H7 (cell line): ENCODE measurements around the gene CREG1. TPM values are rescaled to one million over a fixed set of nuclear protein-coding genes. Genes with fewer than 3 reads are reported as not detected.

Source experiments
- DNase-seq: peaks from one replicate; pipeline ENCODE4 v3.0.0; 2012
- H3K27me3 ChIP-seq: 2 replicates; pipeline ENCODE4 v1.6.0; 2011; ENCODE audit warnings: mild to moderate bottlenecking, low read length; ENCODE audit not compliant: control insufficient read depth, insufficient read depth
- H3K36me3 ChIP-seq: replicated peaks from 2 replicates; pipeline ENCODE4 v1.5.1; 2011; ENCODE audit warnings: low read length; ENCODE audit not compliant: control insufficient read depth, insufficient read depth
- H3K4me3 ChIP-seq: 2 replicates; pipeline ENCODE4 v1.5.1; 2011; ENCODE audit warnings: low read depth, mild to moderate bottlenecking, control low read depth, low read length, moderate library complexity; ENCODE audit not compliant: insufficient read depth
- total RNA-seq: library from RNA; depleted of rRNA; stranded (reverse); fragments of >200 nt; shearing (Covaris generic); gene quantifications from 2 replicates; pipeline ENCODE4 v1.2.3, GENCODE V29; 2014; rRNA removed

The CREG1 gene
- total RNA-seq, 1 experiment from 2014 or later, result 20.7 TPM

- no peak for DNase-seq
- Histone ChIP-seq H3K27me3 (no peaks in the 10 kb centered on the region; the same call in 1 of the 2 replicates), H3K36me3 (no peaks in the 10 kb centered on the region)
These were observed 56.6 kb downstream of the CREG1 start for GRCh38 chr1:167496797-167497619.

DNA sequence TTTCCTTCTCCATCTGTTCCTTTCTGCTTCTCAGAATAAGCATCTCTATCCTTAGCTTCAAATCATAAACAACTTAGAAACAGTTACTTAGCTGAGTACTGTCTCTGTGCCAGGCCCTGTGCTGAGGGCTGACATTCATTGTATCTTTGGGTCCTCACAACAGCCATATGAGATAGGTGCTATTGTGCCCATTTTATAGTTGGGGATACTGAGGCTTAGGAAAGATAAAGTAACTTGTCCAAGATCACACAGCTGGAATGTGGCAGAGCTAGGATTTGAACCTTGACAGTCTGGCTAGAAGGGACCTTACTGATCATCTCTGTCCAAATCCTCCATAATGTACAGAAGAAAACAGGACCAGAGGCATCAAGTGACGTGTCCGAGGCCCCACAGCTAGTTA is 60.2 kb downstream of the CREG1 start:
- DNase-seq, result no peak
- Histone ChIP-seq H3K4me3 (no peak overlapping the region), H3K27me3 (no peaks in the 10 kb centered on the region; the same call in 1 of the 2 replicates), H3K36me3 (no peaks in the 10 kb centered on the region)

More at GRCh38 chr1:167496797-167497619, 56.6 kb downstream of the CREG1 start:
- no peak overlapping the region for H3K4me3 ChIP-seq

DNA sequence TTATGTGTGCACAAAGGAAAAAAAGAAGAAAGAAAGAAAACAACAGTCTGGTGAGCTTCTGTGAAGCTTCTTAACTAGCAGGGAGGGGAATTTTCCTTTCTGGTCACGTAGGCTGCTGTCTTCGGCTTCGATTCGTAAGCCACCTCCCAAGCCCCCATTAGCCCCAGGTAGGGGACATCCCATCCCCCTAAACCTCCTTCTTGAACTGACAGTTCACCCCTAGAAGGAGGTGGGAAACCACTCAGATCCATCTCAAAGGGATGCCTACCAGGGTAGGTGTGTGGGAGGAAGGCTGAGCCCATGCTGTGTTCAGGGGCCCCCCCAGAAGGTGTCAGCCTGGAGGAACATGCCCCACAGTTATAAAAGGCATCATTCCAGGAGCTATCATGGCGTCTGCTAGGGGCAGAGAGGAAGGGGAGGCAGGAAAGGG is 61.1 kb downstream of the CREG1 start:
- H3K4me3 ChIP-seq, result no peak overlapping the region

GRCh38 chr1:167491586-167492461 is 61.7 kb downstream of the CREG1 start:
- H3K36me3 ChIP-seq, result no peaks in the 10 kb centered on the region
- H3K4me3 ChIP-seq, result no peak overlapping the region
- no peaks in the 10 kb centered on the region; the same call in 1 of the 2 replicates for H3K27me3 ChIP-seq
- DNase-seq, result peak; percentile 68

More for the DNA sequence above, 61.1 kb downstream of the CREG1 start:
- no peaks in the 10 kb centered on the region for H3K36me3 ChIP-seq
- DNase-seq, result no peak
- no peaks in the 10 kb centered on the region; the same call in 1 of the 2 replicates for H3K27me3 ChIP-seq

Other genes starting within 250 kb of the CREG1 start
- 0.33 and 0.83 TPM in 2 replicates for gene CD247, start 35.2 kb downstream of the CREG1 start, total RNA-seq
- gene RCSD1, start 76.5 kb upstream of the CREG1 start, total RNA-seq, result 0.31 and 0.37 TPM in 2 replicates
- gene MPZL1, start 168.2 kb upstream of the CREG1 start, total RNA-seq, result 99.9 and 104 TPM in 2 replicates